IMR-90 (cell line): ENCODE results near the gene FIBCD1. TPM values are rescaled to one million over a fixed set of nuclear protein-coding genes. Genes with fewer than 3 reads are reported as not detected.
A peak's percentile ranks its signal among the peaks of the same experiment; 100 is the strongest.

Source experiments
- ATAC-seq: fragments of 200-7000 bp; cut with Tn5 transposase; 2 replicates; pipeline ENCODE4 v1.9.1; 2020; ENCODE audit warnings: low read depth, mild to moderate bottlenecking, moderate library complexity
- BruUV-seq: library from RNA; stranded (reverse); fragments of 400-500 nt; replicated peaks from 2 replicates; lab custom pipeline; 2021; lab: Mats Ljungman, UMichigan
- CTCF ChIA-PET: fragments of 300-600 bp; formaldehyde crosslinking; extraction: SDS; loops from one replicate; lab custom pipeline; 2021; ENCODE audit warnings: antibody characterized with exemption; lab: Yijun Ruan, JAX
- POLR2A ChIA-PET: fragments of 300-600 bp; sonication (Branson Sonifier 250); formaldehyde crosslinking; loops from one replicate; lab custom pipeline; 2022; ENCODE audit warnings: antibody characterized with exemption; ENCODE audit not compliant: unreplicated experiment; lab: Charles Lee
- DNase-seq: peaks from one replicate; pipeline ENCODE4 v3.0.0; 2013
- H2AFZ ChIP-seq: replicated peaks from 2 replicates; pipeline ENCODE3; 2013; ENCODE audit warnings: low read length, mild to moderate bottlenecking; ENCODE audit not compliant: poor library complexity
- H2AK5ac ChIP-seq: 2 replicates; pipeline ENCODE4 v1.6.1; 2013; ENCODE audit warnings: low read depth, low read length, inconsistent platforms
- H2AK9ac ChIP-seq: replicated peaks from 2 replicates; pipeline ENCODE3; 2013; ENCODE audit warnings: mild to moderate bottlenecking, low read depth, low read length, moderate library complexity; ENCODE audit not compliant: poor library complexity
- H2BK120ac ChIP-seq: 2 replicates; pipeline ENCODE4 v1.6.1; 2013; ENCODE audit warnings: low read depth, low read length, inconsistent platforms
- H2BK15ac ChIP-seq: 3 replicates; pipeline ENCODE4 v1.6.1; 2013; ENCODE audit warnings: low read depth, low read length, inconsistent platforms
- H2BK20ac ChIP-seq: 2 replicates; pipeline ENCODE4 v1.6.1; 2013; ENCODE audit warnings: low read depth, mild to moderate bottlenecking, inconsistent platforms, low read length, moderate library complexity
- H2BK5ac ChIP-seq: 2 replicates; pipeline ENCODE4 v1.6.1; 2013; ENCODE audit warnings: mild to moderate bottlenecking, low read depth, low read length, inconsistent platforms; ENCODE audit not compliant: poor library complexity, severe bottlenecking
- H3K14ac ChIP-seq: replicated peaks from 2 replicates; pipeline ENCODE4 v1.6.1; 2013; ENCODE audit warnings: low read depth, low read length, inconsistent platforms
- H3K18ac ChIP-seq: 2 replicates; pipeline ENCODE4 v1.6.1; 2013; ENCODE audit warnings: low read depth, low read length, control low read depth
- H3K23ac ChIP-seq: 2 replicates; pipeline ENCODE4 v1.6.1; 2013; ENCODE audit warnings: low read depth, low read length, inconsistent platforms
- H3K27ac ChIP-seq: 2 replicates; pipeline ENCODE4 v1.5.1; 2013; ENCODE audit warnings: mild to moderate bottlenecking, control low read depth, low read length; ENCODE audit not compliant: insufficient read depth
- H3K27me3 ChIP-seq: 2 replicates; pipeline ENCODE4 v1.6.1; 2013; ENCODE audit warnings: low read length; ENCODE audit not compliant: control insufficient read depth, insufficient read depth
- H3K36me3 ChIP-seq: 2 replicates; pipeline ENCODE4 v1.6.1; 2013; ENCODE audit warnings: low read length, mixed read lengths; ENCODE audit not compliant: control insufficient read depth, insufficient read depth
- H3K4ac ChIP-seq: 2 replicates; pipeline ENCODE4 v1.6.1; 2013; ENCODE audit warnings: low read depth, low read length, inconsistent platforms
- H3K4me1 ChIP-seq: 2 replicates; pipeline ENCODE4 v1.6.1; 2013; ENCODE audit warnings: low read length, mixed read lengths; ENCODE audit not compliant: control insufficient read depth, insufficient read depth
- H3K4me2 ChIP-seq: 2 replicates; pipeline ENCODE4 v1.6.1; 2013; ENCODE audit warnings: low read depth, mild to moderate bottlenecking, control low read depth, low read length, moderate library complexity
- H3K4me3 ChIP-seq: 2 replicates; pipeline ENCODE4 v1.5.1; 2013; ENCODE audit warnings: low read depth, mild to moderate bottlenecking, control low read depth, low read length, moderate library complexity; ENCODE audit not compliant: insufficient read depth
- H3K56ac ChIP-seq: 2 replicates; pipeline ENCODE4 v1.6.1; 2013; ENCODE audit warnings: low read length, inconsistent platforms; ENCODE audit not compliant: insufficient read depth; ENCODE audit errors: extremely low read depth
- H3K79me1 ChIP-seq, 2 experiments: 2 replicates each; pipeline ENCODE4 v1.6.1; 2013; ENCODE audit warnings: low read length in 2 of 2, inconsistent platforms in 1 of 2, low read depth in 1 of 2
- H3K9ac ChIP-seq: 2 replicates; pipeline ENCODE4 v1.6.1; 2013; ENCODE audit warnings: low read depth, low read length, control low read depth
- H3K9me1 ChIP-seq: 2 replicates; pipeline ENCODE4 v1.6.1; 2013; ENCODE audit warnings: low read length, inconsistent platforms; ENCODE audit not compliant: insufficient read depth
- H3K9me3 ChIP-seq: 2 replicates; pipeline ENCODE4 v1.6.1; 2013; ENCODE audit warnings: low read length; ENCODE audit not compliant: control insufficient read depth, insufficient read depth
- H4K20me1 ChIP-seq: 2 replicates; pipeline ENCODE4 v1.6.1; 2013; ENCODE audit warnings: low read length, inconsistent platforms; ENCODE audit not compliant: insufficient read depth
- H4K5ac ChIP-seq: 2 replicates; pipeline ENCODE4 v1.6.1; 2013; ENCODE audit warnings: mild to moderate bottlenecking, low read depth, low read length, control low read depth
- H4K8ac ChIP-seq, 2 experiments: 2 replicates each; pipeline ENCODE4 v1.6.1; 2013; ENCODE audit warnings: low read depth in 2 of 2, low read length in 2 of 2, control low read depth in 1 of 2, inconsistent platforms in 1 of 2
- H4K91ac ChIP-seq: 2 replicates; pipeline ENCODE4 v1.6.1; 2013; ENCODE audit warnings: low read depth, low read length, inconsistent platforms; ENCODE audit not compliant: insufficient read depth
- BHLHE40 ChIP-seq: fragments of 150-350 bp; IDR thresholded peaks from 2 replicates; pipeline ENCODE4 v1.6.1; 2016; ENCODE audit warnings: mild to moderate bottlenecking, low read depth, low read length
- CEBPB ChIP-seq: IDR thresholded peaks from 2 replicates; pipeline ENCODE4 v1.6.1; 2012; ENCODE audit warnings: low read depth, low read length, improper control_type of control experiment
- CHD1 ChIP-seq: IDR thresholded peaks from 2 replicates; pipeline ENCODE4 v1.6.1; 2012; ENCODE audit warnings: low read depth, low read length, improper control_type of control experiment
- ELK1 ChIP-seq: fragments of 150-350 bp; IDR thresholded peaks from 2 replicates; pipeline ENCODE4 v1.6.1; 2016; ENCODE audit warnings: low read depth, mild to moderate bottlenecking, low read length, moderate library complexity, borderline replicate concordance
- FOS ChIP-seq: fragments of 150-350 bp; IDR thresholded peaks from 2 replicates; pipeline ENCODE4 v1.6.1; 2016; ENCODE audit warnings: low read depth, low read length
- MAFK ChIP-seq: IDR thresholded peaks from 2 replicates; pipeline ENCODE4 v1.6.1; 2012; ENCODE audit warnings: low read depth, low read length, improper control_type of control experiment
- MAZ ChIP-seq: IDR thresholded peaks from 2 replicates; pipeline ENCODE4 v1.6.1; 2012; ENCODE audit warnings: low read depth, mild to moderate bottlenecking, low read length, improper control_type of control experiment, moderate library complexity, borderline replicate concordance
- MXI1 ChIP-seq: IDR thresholded peaks from 2 replicates; pipeline ENCODE4 v1.6.1; 2012; ENCODE audit warnings: low read depth, mild to moderate bottlenecking, low read length, moderate library complexity, borderline replicate concordance
- NFE2L2 ChIP-seq: fragments of 150-350 bp; IDR thresholded peaks from 2 replicates; pipeline ENCODE4 v1.6.1; 2016; ENCODE audit warnings: low read depth, mild to moderate bottlenecking, low read length
- POLR2A ChIP-seq: IDR thresholded peaks from 2 replicates; pipeline ENCODE4 v1.6.1; 2012; ENCODE audit warnings: mild to moderate bottlenecking, low read depth, low read length
- RAD21 ChIP-seq: IDR thresholded peaks from 2 replicates; pipeline ENCODE4 v1.6.1; 2012; ENCODE audit warnings: low read length, improper control_type of control experiment
- RCOR1 ChIP-seq: IDR thresholded peaks from 2 replicates; pipeline ENCODE4 v1.6.1; 2012; ENCODE audit warnings: mild to moderate bottlenecking, low read length, improper control_type of control experiment; ENCODE audit not compliant: insufficient replicate concordance
- RFX5 ChIP-seq: IDR thresholded peaks from 2 replicates; pipeline ENCODE4 v1.8.0; 2012; ENCODE audit warnings: low read depth, mild to moderate bottlenecking, low read length, moderate library complexity
- SMC3 ChIP-seq: fragments of 150-350 bp; IDR thresholded peaks from 2 replicates; pipeline ENCODE4 v1.6.1; 2016; ENCODE audit warnings: low read depth, mild to moderate bottlenecking, antibody characterized with exemption, low read length, moderate library complexity
- USF2 ChIP-seq: fragments of 150-350 bp; IDR thresholded peaks from 2 replicates; pipeline ENCODE4 v1.6.1; 2017; ENCODE audit warnings: mild to moderate bottlenecking, antibody characterized with exemption, low read length, low read depth
- WGBS, 2 experiments: methylation state at CpG; one replicate each; pipeline versions ENCODE4 v1.1.5 to v1.1.7; 2013; ENCODE audit warnings: missing lambda C conversion rate in 2 of 2; ENCODE audit not compliant: insufficient read length in 1 of 2; ENCODE audit errors: extremely low coverage in 2 of 2; 5-methylcytosine and 5-hydroxymethylcytosine counted together
- dilution Hi-C: fragments of 300-500 bp; cut with HindIII; formaldehyde crosslinking; loops from one replicate; pipeline ENCODE4 v1.14.3; 2018; ENCODE audit warnings: low sequenced_read_pairs; ENCODE audit not compliant: unreplicated experiment
- in situ Hi-C: fragments of 300-500 bp; cut with MboI; formaldehyde crosslinking; loops from 3 replicates; pipeline ENCODE4 v1.14.3; 2019; ENCODE audit warnings: low sequenced_read_pairs, inconsistent platforms, mixed read lengths
- intact Hi-C: fragments of 100-400 bp; cut with micrococcal nuclease; formaldehyde crosslinking; loops from 2 replicates; pipeline ENCODE4 v1.10.0; 2022
- polyA plus RNA-seq, 3 experiments: library from polyadenylated mRNA; depleted of rRNA; stranded (reverse); fragments of >200 nt; gene quantifications; 2 replicates each; pipeline ENCODE4 v1.2.3, GENCODE V29; 2012; ENCODE audit warnings: low replicate concordance in 1 of 3
- total RNA-seq: library from RNA; depleted of rRNA; stranded (reverse); fragments of >200 nt; gene quantifications from 2 replicates; pipeline ENCODE4 v1.2.3, GENCODE V29; 2012
- TF ChIP-seq, protein P1 (sequence below): conservative IDR thresholded peaks from 2 replicates; pipeline ENCODE4 v1.5.1; 2012; ENCODE audit warnings: mild to moderate bottlenecking, low read depth, low read length, improper control_type of control experiment

The FIBCD1 gene
- total and polyA plus RNA-seq, 2 of the 4 experiments (the other 2 are of a cell fraction), result 1.1 to 10.1 TPM

GRCh38 chr9:130856474-130856873 lies 82.6 kb downstream of the FIBCD1 start:
- ChIA-PET POLR2A (no interaction called here), CTCF (no interaction called here)
- peaks cover 55% of the 10 kb centered on the region for H4K20me1 ChIP-seq
- in situ Hi-C loops, result loop anchor here (5.0 kb wide), 1 partner anchor 79 kb away; no protein-coding TSS in a partner anchor
- DNase-seq, result no peak
- no peak overlapping the region for H2AK5ac ChIP-seq
- intact Hi-C loops, result no loop called here
- H2AK9ac ChIP-seq, result no peak overlapping the region
- no TSS peak for BruUV-seq
- H3K27ac ChIP-seq, result no peak overlapping the region
- H3K27me3 ChIP-seq, result no peaks in the 10 kb centered on the region
- peaks cover 21% of the 10 kb centered on the region for H3K9me1 ChIP-seq
- H4K8ac ChIP-seq, result no peak overlapping the region
- WGBS, 2 experiments, result no CpG with 5 or more reads among the region's 8 CpGs
- H3K9me3 ChIP-seq, result no peaks in the 10 kb centered on the region
- no peak overlapping the region for H4K91ac ChIP-seq
- no peak overlapping the region for H3K4me2 ChIP-seq
- dilution Hi-C loops, result no loop called here
- H3K18ac ChIP-seq, result no peak overlapping the region
- H2BK15ac ChIP-seq, result no peak overlapping the region
- H3K4me1 ChIP-seq, result peaks cover 32% of the 10 kb centered on the region
- H3K36me3 ChIP-seq, result peaks cover 46% of the 10 kb centered on the region
- H2BK5ac ChIP-seq, result no peak overlapping the region
- H2AFZ ChIP-seq, result no peak overlapping the region
- TF ChIP-seq MXI1 (no peak), BHLHE40 (no peak), ELK1 (no peak), CHD1 (no peak), NFE2L2 (no peak), CEBPB (no peak), RFX5 (no peak), POLR2A (no peak), RCOR1 (no peak), RAD21 (no peak), MAZ (no peak), USF2 (no peak), SMC3 (no peak), MAFK (no peak), FOS (no peak)
- TF ChIP-seq, protein P1, sequence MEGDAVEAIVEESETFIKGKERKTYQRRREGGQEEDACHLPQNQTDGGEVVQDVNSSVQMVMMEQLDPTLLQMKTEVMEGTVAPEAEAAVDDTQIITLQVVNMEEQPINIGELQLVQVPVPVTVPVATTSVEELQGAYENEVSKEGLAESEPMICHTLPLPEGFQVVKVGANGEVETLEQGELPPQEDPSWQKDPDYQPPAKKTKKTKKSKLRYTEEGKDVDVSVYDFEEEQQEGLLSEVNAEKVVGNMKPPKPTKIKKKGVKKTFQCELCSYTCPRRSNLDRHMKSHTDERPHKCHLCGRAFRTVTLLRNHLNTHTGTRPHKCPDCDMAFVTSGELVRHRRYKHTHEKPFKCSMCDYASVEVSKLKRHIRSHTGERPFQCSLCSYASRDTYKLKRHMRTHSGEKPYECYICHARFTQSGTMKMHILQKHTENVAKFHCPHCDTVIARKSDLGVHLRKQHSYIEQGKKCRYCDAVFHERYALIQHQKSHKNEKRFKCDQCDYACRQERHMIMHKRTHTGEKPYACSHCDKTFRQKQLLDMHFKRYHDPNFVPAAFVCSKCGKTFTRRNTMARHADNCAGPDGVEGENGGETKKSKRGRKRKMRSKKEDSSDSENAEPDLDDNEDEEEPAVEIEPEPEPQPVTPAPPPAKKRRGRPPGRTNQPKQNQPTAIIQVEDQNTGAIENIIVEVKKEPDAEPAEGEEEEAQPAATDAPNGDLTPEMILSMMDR, result no peak
- no peak for ATAC-seq
- H3K14ac ChIP-seq, result no peak overlapping the region; the same call in 1 of the 2 replicates
- H2BK120ac ChIP-seq, result no peak overlapping the region
- H3K23ac ChIP-seq, result 0 out of 2 replicates have a peak overlapping the region, but pooled peaks have one; percentile 15
- H2BK20ac ChIP-seq, result no peak overlapping the region
- no peak overlapping the region for H3K9ac ChIP-seq
- H3K79me1 ChIP-seq, result peaks cover 16 to 79% of the 10 kb centered on the region in 2 experiments
- no peak overlapping the region for H4K5ac ChIP-seq
- no peak overlapping the region for H3K56ac ChIP-seq
- no peak overlapping the region for H3K4ac ChIP-seq
- H3K4me3 ChIP-seq, result no peak overlapping the region
